ENCODE measurements around the gene MAP2K3. TPM values are rescaled to one million over a fixed set of nuclear protein-coding genes. Genes with fewer than 3 reads are reported as not detected.

Gene MAP2K3
- total and polyA plus RNA-seq, 2 of the 8 experiments (the other 6 are each of a cell fraction or from before 2014, with no cell fraction given): 16.9 to 33.5 TPM

DNA sequence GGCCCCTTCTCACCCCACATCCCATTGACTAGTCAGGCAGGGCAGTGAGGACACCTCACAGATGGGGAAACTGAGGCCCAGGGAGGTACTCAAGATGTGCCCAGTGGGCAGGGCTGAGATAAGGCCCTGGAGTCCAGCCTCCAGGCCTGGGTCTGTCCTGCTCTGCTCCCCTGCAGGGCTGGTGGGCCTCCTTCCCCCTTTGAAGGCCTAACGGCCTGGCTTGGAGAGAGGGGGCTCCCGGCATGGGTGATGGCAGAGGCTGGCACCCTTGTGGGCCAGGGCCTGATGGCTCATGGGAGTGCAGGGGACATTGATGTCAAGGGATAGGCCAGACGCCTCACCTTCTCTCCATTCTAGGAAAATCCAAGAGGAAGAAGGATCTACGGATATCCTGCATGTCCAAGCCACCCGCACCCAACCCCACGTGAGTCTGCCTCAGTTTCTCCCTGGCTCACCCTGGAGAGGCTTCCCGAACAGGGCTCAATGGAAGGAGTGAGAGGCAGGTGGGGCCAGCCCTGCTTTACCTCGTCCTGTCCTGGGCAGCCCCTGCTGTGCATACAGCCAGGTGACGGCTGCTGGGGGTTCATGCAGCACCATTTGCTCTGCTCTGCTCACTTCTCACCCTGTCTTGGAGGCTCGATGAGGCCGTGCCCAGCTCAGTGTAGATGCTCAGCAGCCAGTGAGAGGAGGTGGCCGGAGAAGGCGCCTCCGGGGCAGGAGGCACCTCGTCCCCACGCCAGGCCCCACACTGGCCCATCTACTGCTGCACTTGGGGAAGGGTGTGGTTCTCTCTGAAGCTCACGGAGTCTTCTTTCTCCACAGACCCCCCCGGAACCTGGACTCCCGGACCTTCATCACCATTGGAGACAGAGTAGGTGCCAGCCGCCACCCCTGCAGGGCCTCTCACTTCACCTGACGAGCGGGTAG is 13.8 kb downstream of the MAP2K3 start:
- POLR2A ChIA-PET (ENCODE audit: partially characterized antibody): interaction anchor here (0.8 kb wide), 1 partner anchor 13 kb away, joined by 3 read pairs; no protein-coding TSS in a partner anchor
- H3K27ac ChIP-seq (ENCODE audit: low read depth, low read length): no peak overlapping the region
- DNase-seq (ENCODE audit: low read depth in 1 of 2, low spot score in 2 of 2): no peak

More for the DNA sequence above, 13.8 kb downstream of the MAP2K3 start:
- no peak overlapping the region for H2BK5ac ChIP-seq (ENCODE audit: low read depth, low read length)
- H3K14ac ChIP-seq (ENCODE audit: insufficient read length): no peak overlapping the region
- H2BK120ac ChIP-seq (replicated peaks; ENCODE audit: low read depth, low read length): no peak overlapping the region
- H2BK15ac ChIP-seq (ENCODE audit: low read length): no peak overlapping the region
- no peak overlapping the region; a peak in 1 of 7 replicates for H3K9ac ChIP-seq (replicated peaks in 1 of 4; ENCODE audit: extremely low read depth in 1 of 4, low read depth in 3 of 4, low read length in 3 of 4)
- no peaks in the 10 kb centered on the region for H3K27me3 ChIP-seq (replicated peaks in 1 of 4; ENCODE audit: control insufficient read depth in 3 of 4, extremely low read depth in 1 of 4, insufficient read depth in 3 of 4, low read length in 3 of 4)
- H4K91ac ChIP-seq (replicated peaks; ENCODE audit: insufficient read length, low read length): no peak overlapping the region
- no peak overlapping the region for H4K8ac ChIP-seq (ENCODE audit: extremely low read depth, insufficient read depth, low read length)
- no peak overlapping the region for H2BK12ac ChIP-seq (ENCODE audit: low read depth, low read length)
- H2BK20ac ChIP-seq (ENCODE audit: low read length): no peak overlapping the region
- 81% methylated on average over 22 of the region's 22 CpGs; no CpG with 5 or more reads in 1 of the 2 experiments for WGBS, 2 experiments (ENCODE audit: extremely low coverage in 1 of 2, insufficient coverage in 1 of 2, insufficient read length in 1 of 2, insufficient replicate concordance in 2 of 2, low coverage in 1 of 2, low lambda C conversion rate in 2 of 2, missing lambda C conversion rate in 1 of 2)
- no peak overlapping the region for H2AK5ac ChIP-seq (ENCODE audit: low read depth, low read length)
- H3K9me3 ChIP-seq (ENCODE audit: insufficient read depth in 2 of 2, low read depth in 1 of 2, low read length in 1 of 2): peaks cover 35 to 86% of the 10 kb centered on the region in 2 experiments
- H2AFZ ChIP-seq (ENCODE audit: low read length): no peak overlapping the region
- H3K4me2 ChIP-seq (ENCODE audit: insufficient read depth in 1 of 2, low read depth in 2 of 2, low read length in 2 of 2): no peak overlapping the region
- no peak overlapping the region for H3K4me3 ChIP-seq (ENCODE audit: extremely low read depth in 1 of 4, insufficient read depth in 2 of 4, low read depth in 3 of 4, low read length in 4 of 4)
- H3K56ac ChIP-seq (replicated peaks; ENCODE audit: insufficient read length, low read depth, low read length): no peak overlapping the region
- no peak for FAIRE-seq
- H3K4ac ChIP-seq (replicated peaks; ENCODE audit: insufficient read length, low read depth, low read length): no peak overlapping the region
- no peak overlapping the region for H3K23ac ChIP-seq (ENCODE audit: insufficient read length)
- H4K20me1 ChIP-seq (replicated peaks in 1 of 2; ENCODE audit: control insufficient read depth in 1 of 2, insufficient read depth in 2 of 2, low read length in 2 of 2): peaks cover 0 to 6% of the 10 kb centered on the region in 2 experiments
- H3K36me3 ChIP-seq (ENCODE audit: control insufficient read depth in 2 of 4, insufficient read depth in 4 of 4, low read length in 3 of 4): peaks cover 0 to 5% (median 0%) of the 10 kb centered on the region in 4 experiments; a peak in 2 of 8 replicates
- no peak overlapping the region for H3K18ac ChIP-seq (ENCODE audit: extremely low read depth, low read length)
- no peaks in the 10 kb centered on the region for H3K23me2 ChIP-seq (ENCODE audit: low read depth, low read length)
- H3K79me1 ChIP-seq (ENCODE audit: low read depth, low read length): peaks cover 3% of the 10 kb centered on the region; the same call in 1 of the 2 replicates
- TF ChIP-seq KDM5A (IDR thresholded peaks at IDR 0.05; ENCODE audit: low read length) (no peak), FOSL1 (IDR thresholded peaks at IDR 0.05; ENCODE audit: insufficient read depth, low read depth, low read length) (no peak), RXRA (IDR thresholded peaks at IDR 0.05; ENCODE audit: insufficient read depth, low read depth, low read length) (no peak), BCL11A (IDR thresholded peaks at IDR 0.05; ENCODE audit: low read depth in 2 of 2, low read length in 2 of 2) (no peak), SUZ12 (IDR thresholded peaks at IDR 0.05; ENCODE audit: low read length) (no peak)
- TF ChIP-seq, protein P1, sequence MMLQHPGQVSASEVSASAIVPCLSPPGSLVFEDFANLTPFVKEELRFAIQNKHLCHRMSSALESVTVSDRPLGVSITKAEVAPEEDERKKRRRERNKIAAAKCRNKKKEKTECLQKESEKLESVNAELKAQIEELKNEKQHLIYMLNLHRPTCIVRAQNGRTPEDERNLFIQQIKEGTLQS (IDR thresholded peaks at IDR 0.05; ENCODE audit: insufficient read depth, low read depth, low read length): no peak
- no peaks in the 10 kb centered on the region for H3K4me1 ChIP-seq (replicated peaks in 1 of 4; ENCODE audit: control insufficient read depth in 3 of 4, insufficient read depth in 4 of 4, low read length in 3 of 4)
- H3K79me2 ChIP-seq (ENCODE audit: control insufficient read depth in 1 of 2, insufficient read depth in 2 of 2, low read length in 2 of 2): no peaks in the 10 kb centered on the region
- CTCF ChIA-PET (ENCODE audit: partially characterized antibody): interaction anchor here (0.8 to 1.4 kb wide), 2 partner anchors 11 to 159 kb away, joined by 3 to 5 read pairs; no protein-coding TSS in a partner anchor
- no peak overlapping the region for H4K5ac ChIP-seq (ENCODE audit: insufficient read length, low read depth, low read length)
